ENCODE measurements around the gene HRH1.

- TF ChIP-seq CTCF (IDR thresholded peaks at IDR 0.05) (no peak), ZFX (IDR thresholded peaks at IDR 0.05; ENCODE audit: borderline replicate concordance) (no peak)
Observed at GRCh38 chr3:11214451-11214978, 60.2 kb downstream of the HRH1 start.
